BE2C (cell line): ENCODE data around the gene CLCA4.

Source experiments
- DNase-seq: peaks from one replicate; pipeline ENCODE4 v3.0.0-alpha.2; 2020
- H3K27me3 ChIP-seq: fragments of 250-450 bp; sonication (Bioruptor Pico); 2 replicates; pipeline ENCODE4 v1.5.1; 2020; ENCODE audit warnings: mild to moderate bottlenecking
- H3K36me3 ChIP-seq: fragments of 250-450 bp; sonication (Bioruptor Pico); 2 replicates; pipeline ENCODE4 v1.5.1; 2020; ENCODE audit warnings: mild to moderate bottlenecking
- H3K4me1 ChIP-seq: fragments of 250-450 bp; sonication (Bioruptor Pico); 2 replicates; pipeline ENCODE4 v1.5.1; 2020
- H3K4me3 ChIP-seq: 2 replicates; pipeline ENCODE4 v1.5.1; 2011; ENCODE audit warnings: low read depth, low read length
- H3K9me3 ChIP-seq: fragments of 250-450 bp; sonication (Bioruptor Pico); 2 replicates; pipeline ENCODE4 v1.5.1; 2020
- TF ChIP-seq, protein P1 (sequence below): IDR thresholded peaks from 2 replicates; pipeline ENCODE4 v1.5.1; 2012; ENCODE audit warnings: mild to moderate bottlenecking, low read depth, low read length

Gene CLCA4

DNA sequence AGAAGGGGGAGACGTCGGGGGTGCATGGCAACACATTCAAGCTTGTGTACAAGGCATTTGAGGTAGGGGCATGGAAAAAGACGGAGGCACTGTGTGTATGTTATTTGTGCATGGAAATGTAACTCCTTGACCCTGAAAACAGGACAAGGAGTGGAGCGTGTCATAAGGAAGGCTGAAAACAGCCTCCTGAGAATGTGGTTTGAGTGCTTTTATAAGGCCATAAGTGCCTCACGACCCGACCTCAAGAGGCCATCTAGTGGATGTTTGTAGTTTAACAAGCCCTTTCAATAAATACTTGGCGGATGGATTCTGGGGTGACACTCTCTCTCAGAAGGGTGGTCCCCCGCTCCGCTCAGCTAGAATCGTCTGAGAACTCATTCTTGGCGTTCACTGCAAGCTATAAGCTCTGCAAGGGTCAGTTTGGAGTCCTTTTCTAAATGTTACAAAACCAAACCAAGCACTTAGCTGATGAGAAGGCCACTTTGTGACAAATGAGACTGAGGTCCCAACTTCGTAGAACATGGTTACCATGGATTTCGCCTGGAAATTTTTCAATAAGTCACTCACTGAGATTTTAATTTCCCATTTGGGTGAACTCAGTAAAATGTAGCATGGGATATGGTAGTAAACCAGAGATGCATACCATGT, 38.8 kb upstream of the CLCA4 start:
- no peak for DNase-seq
- Histone ChIP-seq H3K4me3 (no peak overlapping the region), H3K36me3 (no peaks in the 10 kb centered on the region), H3K27me3 (no peaks in the 10 kb centered on the region), H3K9me3 (no peaks in the 10 kb centered on the region), H3K4me1 (no peaks in the 10 kb centered on the region)
- TF ChIP-seq, protein P1, sequence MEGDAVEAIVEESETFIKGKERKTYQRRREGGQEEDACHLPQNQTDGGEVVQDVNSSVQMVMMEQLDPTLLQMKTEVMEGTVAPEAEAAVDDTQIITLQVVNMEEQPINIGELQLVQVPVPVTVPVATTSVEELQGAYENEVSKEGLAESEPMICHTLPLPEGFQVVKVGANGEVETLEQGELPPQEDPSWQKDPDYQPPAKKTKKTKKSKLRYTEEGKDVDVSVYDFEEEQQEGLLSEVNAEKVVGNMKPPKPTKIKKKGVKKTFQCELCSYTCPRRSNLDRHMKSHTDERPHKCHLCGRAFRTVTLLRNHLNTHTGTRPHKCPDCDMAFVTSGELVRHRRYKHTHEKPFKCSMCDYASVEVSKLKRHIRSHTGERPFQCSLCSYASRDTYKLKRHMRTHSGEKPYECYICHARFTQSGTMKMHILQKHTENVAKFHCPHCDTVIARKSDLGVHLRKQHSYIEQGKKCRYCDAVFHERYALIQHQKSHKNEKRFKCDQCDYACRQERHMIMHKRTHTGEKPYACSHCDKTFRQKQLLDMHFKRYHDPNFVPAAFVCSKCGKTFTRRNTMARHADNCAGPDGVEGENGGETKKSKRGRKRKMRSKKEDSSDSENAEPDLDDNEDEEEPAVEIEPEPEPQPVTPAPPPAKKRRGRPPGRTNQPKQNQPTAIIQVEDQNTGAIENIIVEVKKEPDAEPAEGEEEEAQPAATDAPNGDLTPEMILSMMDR = peak; percentile 36

DNA sequence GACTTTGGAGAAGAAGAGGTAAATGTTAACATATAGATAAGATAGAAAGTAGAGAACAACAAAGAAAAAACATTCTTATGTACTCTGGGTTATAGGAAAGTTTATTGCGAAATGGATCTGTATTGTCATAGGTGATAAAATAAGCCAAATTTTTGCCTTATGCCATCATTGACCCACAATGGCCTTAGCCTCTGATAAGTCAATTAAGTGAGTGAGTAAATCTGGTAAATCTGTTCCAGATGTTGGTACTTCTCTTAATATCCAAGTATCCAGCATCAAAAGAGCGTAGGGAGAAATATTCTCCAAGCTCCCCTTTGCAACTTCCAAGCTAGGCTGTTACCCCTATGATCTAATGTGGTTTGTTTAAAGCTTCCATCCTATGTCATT, 38.3 kb upstream of the CLCA4 start:
- TF ChIP-seq, protein P1 = no peak
- H3K27me3 ChIP-seq = no peaks in the 10 kb centered on the region
- no peaks in the 10 kb centered on the region for H3K9me3 ChIP-seq
- DNase-seq = no peak
- no peaks in the 10 kb centered on the region for H3K4me1 ChIP-seq
- no peak overlapping the region for H3K4me3 ChIP-seq
- no peaks in the 10 kb centered on the region for H3K36me3 ChIP-seq

DNA sequence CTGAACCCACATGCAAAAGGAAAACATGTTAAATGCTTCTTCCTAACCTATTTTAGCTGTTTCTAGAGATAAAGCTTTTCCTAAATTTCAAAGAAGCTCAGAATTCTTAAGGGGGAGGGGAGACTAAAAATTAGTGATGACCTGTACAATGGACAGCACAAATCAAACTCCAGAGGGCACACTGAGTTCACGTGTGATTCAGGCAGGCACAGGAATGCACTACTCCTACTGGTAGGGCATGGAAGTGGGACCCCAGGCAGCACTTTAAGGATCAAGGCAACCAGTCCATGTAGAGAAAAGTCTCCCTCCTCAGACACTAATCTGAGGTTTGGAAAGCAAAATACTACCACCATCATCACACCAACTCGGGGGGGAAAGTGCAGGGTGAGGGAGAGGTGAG, 31.3 kb upstream of the CLCA4 start:
- TF ChIP-seq, protein P1 = peak; percentile 44
- Histone ChIP-seq H3K4me3 (no peak overlapping the region), H3K36me3 (no peaks in the 10 kb centered on the region), H3K4me1 (no peaks in the 10 kb centered on the region), H3K9me3 (no peaks in the 10 kb centered on the region), H3K27me3 (no peaks in the 10 kb centered on the region)
- DNase-seq = no peak

DNA sequence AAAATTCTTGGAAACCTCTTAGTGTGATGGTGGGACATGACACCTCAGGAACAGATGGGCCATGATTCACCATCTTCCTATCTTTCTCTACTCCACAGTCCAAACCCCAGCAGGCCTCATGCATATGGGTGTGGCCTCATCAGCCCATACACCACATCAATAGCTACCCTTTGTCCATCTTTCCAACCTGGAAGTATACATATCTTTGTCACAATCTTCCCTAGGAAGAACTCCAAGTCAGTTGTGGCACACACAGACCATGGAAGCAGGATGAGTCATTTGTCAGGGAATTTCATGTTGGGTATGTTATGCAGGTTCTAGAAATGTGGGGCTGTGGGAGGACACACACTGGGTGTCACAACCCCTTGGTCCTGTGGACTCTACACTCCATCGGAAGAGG, 30.5 kb upstream of the CLCA4 start:
- TF ChIP-seq, protein P1 = no peak
- DNase-seq = no peak
- Histone ChIP-seq H3K36me3 (no peaks in the 10 kb centered on the region), H3K27me3 (no peaks in the 10 kb centered on the region), H3K4me3 (no peak overlapping the region), H3K9me3 (no peaks in the 10 kb centered on the region), H3K4me1 (no peaks in the 10 kb centered on the region)

DNA sequence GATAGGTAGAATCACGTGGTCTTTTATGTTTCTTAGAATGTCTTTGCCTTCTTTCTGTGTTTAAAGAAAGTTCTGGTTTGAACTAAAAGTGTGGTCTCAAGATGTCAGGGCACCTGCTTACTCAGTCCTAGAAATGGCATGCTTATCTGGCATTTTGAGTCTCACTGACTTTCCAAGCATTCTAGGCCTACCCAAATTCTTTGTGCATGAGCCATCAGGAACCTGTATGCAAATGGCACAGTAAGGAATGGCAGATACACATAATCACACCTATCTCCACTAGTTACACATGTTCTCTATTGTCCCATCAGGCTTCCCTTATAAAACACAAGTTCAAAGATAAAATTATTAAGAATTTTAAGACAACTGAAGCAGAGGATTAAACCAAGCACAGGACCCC, 29.5 kb upstream of the CLCA4 start:
- Histone ChIP-seq H3K27me3 (no peaks in the 10 kb centered on the region), H3K4me1 (no peaks in the 10 kb centered on the region), H3K36me3 (no peaks in the 10 kb centered on the region), H3K4me3 (no peak overlapping the region), H3K9me3 (no peaks in the 10 kb centered on the region)
- DNase-seq = no peak
- TF ChIP-seq, protein P1 = no peak

DNA sequence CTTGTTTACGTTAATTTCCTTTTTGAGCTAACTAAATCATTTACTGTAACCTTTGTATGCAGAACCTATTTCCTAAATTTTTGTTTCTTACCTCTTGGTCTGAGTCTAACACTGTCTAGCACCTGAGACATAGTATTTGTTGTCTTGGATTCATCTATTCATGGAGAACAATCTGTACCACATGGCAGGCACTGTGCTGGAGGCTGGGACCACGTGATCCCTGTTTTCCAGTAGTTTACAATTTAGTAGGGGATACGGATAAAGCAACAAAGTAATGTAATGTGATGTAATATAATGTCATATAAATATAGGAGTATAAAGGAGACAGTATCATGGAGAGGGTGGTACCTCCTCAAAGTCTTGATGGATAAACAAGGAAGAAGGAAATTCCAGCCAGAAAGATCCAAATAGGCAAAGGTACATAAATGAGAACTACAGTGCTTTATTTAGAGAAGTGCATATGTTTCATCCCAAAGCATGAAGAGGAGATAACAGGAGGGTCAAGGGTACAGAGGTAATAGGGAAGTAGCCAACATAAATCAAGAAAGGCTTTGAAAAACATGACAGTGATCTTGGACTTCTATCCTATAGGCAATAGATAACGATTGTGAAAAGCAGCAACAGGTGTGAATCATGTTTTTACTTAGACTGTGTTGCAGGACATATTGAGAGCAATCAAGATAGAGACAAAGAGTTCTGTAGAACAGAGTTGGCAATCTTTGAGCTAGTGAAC, 25.9 kb upstream of the CLCA4 start:
- Histone ChIP-seq H3K4me3 (no peak overlapping the region), H3K4me1 (no peaks in the 10 kb centered on the region), H3K27me3 (no peaks in the 10 kb centered on the region), H3K9me3 (no peaks in the 10 kb centered on the region), H3K36me3 (no peaks in the 10 kb centered on the region)
- TF ChIP-seq, protein P1 = no peak
- no peak for DNase-seq
